T-helper 1 cell treated with Interleukin-12 subunit alpha and Interleukin-12 subunit beta and Interleukin-4 antibody, amounts not matched to agents 30 μg/mL and 1 μg/mL, for 36 hours (primary cell): ENCODE results near the gene ATL2.

Experiments used
- H3K27ac Mint-ChIP-seq: one replicate; pipeline ENCODE4 v1.8.0; 2021; ENCODE audit warnings: mild to moderate bottlenecking, mixed read lengths
- H3K27me3 Mint-ChIP-seq: one replicate; pipeline ENCODE4 v1.8.0; 2021; ENCODE audit warnings: low read depth, mixed read lengths
- H3K36me3 Mint-ChIP-seq: one replicate; pipeline ENCODE4 v1.8.0; 2021; ENCODE audit warnings: low read depth, mixed read lengths
- H3K4me1 Mint-ChIP-seq: one replicate; pipeline ENCODE4 v1.8.0; 2021; ENCODE audit warnings: low read depth, mixed read lengths
- H3K4me3 Mint-ChIP-seq: one replicate; pipeline ENCODE4 v1.8.0; 2021; ENCODE audit warnings: mild to moderate bottlenecking, moderate library complexity, mixed read lengths
- H3K9me3 Mint-ChIP-seq: one replicate; pipeline ENCODE4 v1.8.0; 2021; ENCODE audit warnings: mixed read lengths

ATL2 gene

GRCh38 chr2:38376346-38377049, 575 bp downstream of the ATL2 start:
- peaks cover 5% of the 10 kb centered on the region for H3K36me3 Mint-ChIP-seq
- peaks cover 7% of the 10 kb centered on the region for H3K27me3 Mint-ChIP-seq
- peak overlapping the region; percentile 95 for H3K4me3 Mint-ChIP-seq
- H3K4me1 Mint-ChIP-seq = peaks cover 45% of the 10 kb centered on the region
- no peaks in the 10 kb centered on the region for H3K9me3 Mint-ChIP-seq
- H3K27ac Mint-ChIP-seq = peak overlapping the region; percentile 91

DNA sequence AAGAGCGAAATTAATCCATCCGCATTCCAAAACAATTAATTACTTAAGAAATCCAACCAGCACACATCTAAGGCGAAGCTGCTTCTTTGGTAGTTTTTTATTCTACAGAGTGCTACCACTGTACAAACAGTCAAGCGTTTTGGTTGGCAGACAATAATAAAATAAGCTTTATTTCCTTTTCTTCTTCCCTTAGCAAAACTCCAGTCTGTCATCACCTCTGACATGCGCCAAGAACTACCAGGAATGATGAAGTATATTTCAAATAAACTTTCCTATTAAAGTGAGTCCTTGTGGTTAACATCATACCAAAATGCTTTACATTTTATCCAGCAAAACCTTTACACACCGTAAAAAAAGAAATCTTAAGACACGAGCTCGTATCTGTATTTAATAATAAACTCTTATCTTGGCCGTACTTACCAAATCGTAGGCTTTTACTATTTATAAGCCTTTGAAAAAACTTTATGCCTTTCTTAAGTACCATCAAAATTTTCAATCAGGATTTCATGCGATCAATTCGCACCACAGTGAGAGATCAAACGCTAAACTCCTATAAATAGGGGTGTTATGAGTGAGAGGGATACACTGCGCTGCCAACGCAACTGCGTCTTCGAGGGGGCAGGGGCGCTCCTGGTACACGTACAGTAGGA, 1.3 kb downstream of the ATL2 start:
- peak overlapping the region; percentile 91 for H3K27ac Mint-ChIP-seq
- peaks cover 49% of the 10 kb centered on the region for H3K4me1 Mint-ChIP-seq
- H3K4me3 Mint-ChIP-seq = peak overlapping the region; percentile 92
- no peaks in the 10 kb centered on the region for H3K9me3 Mint-ChIP-seq
- peaks cover 5% of the 10 kb centered on the region for H3K36me3 Mint-ChIP-seq
- H3K27me3 Mint-ChIP-seq = peaks cover 7% of the 10 kb centered on the region

- Mint-ChIP-seq H3K4me1 (peaks cover 44% of the 10 kb centered on the region), H3K9me3 (no peaks in the 10 kb centered on the region), H3K36me3 (peaks cover 5% of the 10 kb centered on the region), H3K4me3 (peak overlapping the region; percentile 92), H3K27me3 (peaks cover 7% of the 10 kb centered on the region), H3K27ac (no peak overlapping the region)
Observed at GRCh38 chr2:38374984-38375383, 2.1 kb downstream of the ATL2 start.

DNA sequence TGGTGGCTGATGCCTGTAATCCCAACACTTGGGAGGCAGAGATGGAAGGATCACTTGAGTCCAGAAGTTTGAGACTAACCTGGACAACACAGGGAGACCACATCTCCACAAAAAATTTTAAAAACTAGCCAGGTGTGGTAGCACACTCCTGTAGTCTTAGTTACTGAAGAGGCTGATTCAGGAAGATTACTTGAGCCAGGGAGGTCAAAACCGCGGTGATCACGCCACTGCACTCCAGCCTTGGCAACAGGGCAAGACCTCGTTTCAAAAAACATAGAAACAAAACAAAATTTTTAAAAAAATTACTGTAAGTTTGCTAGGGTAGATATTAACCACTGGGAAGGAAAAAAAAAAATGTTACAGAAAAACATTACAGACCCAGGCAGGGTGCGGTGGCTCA, 5.8 kb downstream of the ATL2 start:
- Mint-ChIP-seq H3K36me3 (peaks cover 5% of the 10 kb centered on the region), H3K4me3 (no peak overlapping the region), H3K27ac (no peak overlapping the region), H3K27me3 (no peaks in the 10 kb centered on the region), H3K9me3 (no peaks in the 10 kb centered on the region), H3K4me1 (peaks cover 28% of the 10 kb centered on the region)

DNA sequence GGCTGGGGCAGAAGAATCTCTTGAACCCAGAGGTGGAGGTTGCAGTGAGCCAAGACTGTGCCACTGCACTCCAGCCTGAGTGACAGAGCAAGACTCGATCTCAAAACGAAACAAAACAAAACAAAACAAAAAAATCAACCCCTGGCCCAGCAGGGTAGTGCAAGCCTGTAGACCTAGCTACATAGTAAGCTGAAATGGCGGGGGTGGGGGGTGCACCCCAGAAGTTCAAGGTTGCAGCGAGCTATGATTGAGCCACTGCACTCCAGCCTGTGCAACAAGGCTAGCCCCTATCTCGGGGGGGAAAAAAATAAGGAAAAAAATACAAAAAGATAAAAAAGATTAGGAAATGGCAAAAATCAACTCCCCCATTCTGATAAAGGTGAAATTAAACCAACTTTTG, 6.4 kb downstream of the ATL2 start:
- Mint-ChIP-seq H3K4me1 (peaks cover 22% of the 10 kb centered on the region), H3K36me3 (peaks cover 2% of the 10 kb centered on the region), H3K4me3 (no peak overlapping the region), H3K9me3 (no peaks in the 10 kb centered on the region), H3K27me3 (no peaks in the 10 kb centered on the region), H3K27ac (no peak overlapping the region)

DNA sequence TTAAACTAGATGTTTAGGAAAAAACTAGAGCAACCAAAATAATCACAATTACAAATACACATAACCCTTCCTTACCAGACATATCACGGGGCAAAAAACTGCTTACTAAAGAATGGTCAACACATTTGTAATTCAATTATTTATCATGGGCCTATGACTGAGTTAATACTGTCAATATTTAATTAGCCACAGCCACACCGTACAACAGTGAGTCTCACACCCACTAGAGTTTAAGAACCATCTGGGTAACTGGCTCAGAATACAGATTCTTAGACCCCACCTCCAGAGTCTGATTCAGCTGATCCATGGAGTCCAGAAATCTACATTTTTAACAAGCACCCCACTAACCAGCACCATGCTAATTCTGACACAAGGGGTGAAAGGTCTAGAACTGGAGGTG, 14.8 kb downstream of the ATL2 start:
- Mint-ChIP-seq H3K9me3 (no peaks in the 10 kb centered on the region), H3K36me3 (peaks cover 1% of the 10 kb centered on the region), H3K4me1 (peaks cover 2% of the 10 kb centered on the region), H3K27me3 (no peaks in the 10 kb centered on the region), H3K27ac (no peak overlapping the region), H3K4me3 (no peak overlapping the region)

DNA sequence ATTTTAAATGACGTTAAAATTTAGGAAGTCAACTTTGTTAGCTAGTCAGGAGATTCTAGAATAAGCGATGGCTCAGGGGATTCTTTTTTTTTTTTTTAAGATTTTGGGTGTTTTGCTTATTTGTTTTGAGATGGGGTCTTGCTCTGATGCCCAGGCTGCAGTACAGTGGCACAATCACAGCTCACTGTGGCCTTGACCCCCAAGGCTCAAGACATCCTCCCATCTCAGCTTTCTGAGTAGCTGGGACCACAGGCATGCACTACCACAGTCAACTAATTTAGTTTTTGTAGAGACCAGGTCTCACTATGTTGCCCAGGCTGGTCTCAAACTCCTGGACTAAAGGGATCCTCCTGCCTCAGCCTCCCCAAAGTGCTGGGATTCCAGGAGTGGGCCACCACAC, 16.9 kb downstream of the ATL2 start:
- no peaks in the 10 kb centered on the region for H3K9me3 Mint-ChIP-seq
- H3K4me3 Mint-ChIP-seq = no peak overlapping the region
- H3K27ac Mint-ChIP-seq = no peak overlapping the region
- H3K4me1 Mint-ChIP-seq = peaks cover 4% of the 10 kb centered on the region
- H3K36me3 Mint-ChIP-seq = peaks cover 1% of the 10 kb centered on the region
- no peaks in the 10 kb centered on the region for H3K27me3 Mint-ChIP-seq

DNA sequence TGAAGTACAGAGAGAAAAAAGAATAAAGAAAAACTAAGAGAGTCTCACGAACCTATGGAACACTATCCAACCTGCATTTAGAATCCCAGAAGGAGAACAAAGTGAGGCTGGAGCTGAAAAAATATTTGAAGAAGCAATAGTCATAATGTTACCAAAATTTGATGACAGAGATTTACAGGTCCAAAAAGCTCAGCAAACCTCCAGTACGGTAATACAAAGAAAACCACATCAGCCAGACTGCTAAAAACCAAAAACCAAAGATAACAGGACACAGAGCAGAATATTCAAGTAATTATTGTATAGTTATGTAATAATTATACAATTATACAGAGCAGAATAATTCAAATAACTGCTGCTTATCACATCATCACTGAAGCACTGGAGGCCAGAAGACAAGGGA, 23.7 kb downstream of the ATL2 start:
- peaks cover 5% of the 10 kb centered on the region for H3K9me3 Mint-ChIP-seq
- no peak overlapping the region for H3K27ac Mint-ChIP-seq
- H3K4me1 Mint-ChIP-seq = peaks cover 16% of the 10 kb centered on the region
- no peaks in the 10 kb centered on the region for H3K27me3 Mint-ChIP-seq
- no peak overlapping the region for H3K4me3 Mint-ChIP-seq
- peaks cover 21% of the 10 kb centered on the region for H3K36me3 Mint-ChIP-seq

DNA sequence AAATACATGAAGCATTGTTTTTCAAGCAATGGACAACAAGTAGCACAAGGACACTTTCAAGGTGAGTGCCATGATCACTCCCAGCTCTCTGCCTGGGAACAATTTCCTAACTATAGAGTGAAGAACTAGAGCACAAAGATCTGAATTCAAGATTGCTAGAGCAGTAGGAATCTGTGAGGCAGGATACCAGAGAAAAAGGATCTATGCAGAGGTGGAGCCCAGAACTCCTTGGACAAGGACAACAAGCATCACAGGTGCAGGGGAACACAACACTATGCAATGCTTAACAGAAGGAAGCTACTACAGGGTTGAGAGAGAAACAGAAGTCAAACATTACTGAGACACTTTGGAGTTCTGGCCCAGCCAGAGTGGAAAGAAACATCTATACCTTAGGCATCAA, 24.7 kb downstream of the ATL2 start:
- Mint-ChIP-seq H3K36me3 (peaks cover 21% of the 10 kb centered on the region), H3K4me1 (peaks cover 16% of the 10 kb centered on the region), H3K27me3 (no peaks in the 10 kb centered on the region), H3K4me3 (no peak overlapping the region), H3K9me3 (peaks cover 5% of the 10 kb centered on the region), H3K27ac (no peak overlapping the region)

GRCh38 chr2:38345323-38346038, 31.6 kb downstream of the ATL2 start:
- Mint-ChIP-seq H3K27me3 (no peaks in the 10 kb centered on the region), H3K9me3 (peaks cover 10% of the 10 kb centered on the region), H3K4me3 (no peak overlapping the region), H3K27ac (no peak overlapping the region), H3K4me1 (peaks cover 2% of the 10 kb centered on the region), H3K36me3 (peaks cover 30% of the 10 kb centered on the region)

DNA sequence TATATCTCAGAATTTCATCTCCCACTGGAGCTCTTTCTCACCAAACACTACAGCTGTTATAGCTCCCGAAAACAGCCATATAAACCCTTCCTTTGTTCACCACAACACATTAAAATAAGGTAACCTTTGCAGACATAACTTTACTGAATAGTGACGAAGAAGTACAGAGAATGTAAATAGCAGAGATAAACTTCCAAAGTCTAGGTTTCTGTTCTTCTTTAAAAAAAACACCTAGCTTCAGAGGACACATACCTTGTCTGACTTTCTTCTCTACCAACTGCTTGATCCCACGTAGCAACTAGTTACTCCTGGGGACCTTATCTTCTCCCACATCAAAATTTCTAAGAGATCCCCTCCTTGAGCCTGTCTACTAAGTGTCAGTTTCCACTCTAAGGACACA, 32.3 kb downstream of the ATL2 start:
- peaks cover 27% of the 10 kb centered on the region for H3K36me3 Mint-ChIP-seq
- H3K27me3 Mint-ChIP-seq = no peaks in the 10 kb centered on the region
- H3K27ac Mint-ChIP-seq = no peak overlapping the region
- H3K9me3 Mint-ChIP-seq = peaks cover 5% of the 10 kb centered on the region
- H3K4me1 Mint-ChIP-seq = no peaks in the 10 kb centered on the region
- H3K4me3 Mint-ChIP-seq = no peak overlapping the region

DNA sequence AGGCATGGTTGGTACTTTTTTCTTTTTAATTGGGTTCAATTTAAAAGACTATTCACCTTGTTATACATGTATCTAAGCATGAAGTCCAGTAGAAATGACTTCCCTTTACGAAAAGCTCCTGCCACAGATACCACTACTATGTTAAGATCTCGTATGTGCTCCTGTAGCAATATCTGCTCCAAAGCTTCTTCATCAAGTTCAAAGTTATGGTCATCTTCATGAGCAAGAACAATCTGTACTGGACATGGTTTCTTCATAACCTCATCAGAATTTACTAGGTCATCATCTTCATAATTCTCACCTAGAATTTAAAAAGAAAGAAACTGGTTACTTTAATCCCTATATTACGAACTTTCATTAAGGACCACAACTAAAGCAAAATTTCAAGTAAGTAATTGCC, 33.9 kb downstream of the ATL2 start:
- H3K36me3 Mint-ChIP-seq = peaks cover 34% of the 10 kb centered on the region
- no peaks in the 10 kb centered on the region for H3K27me3 Mint-ChIP-seq
- H3K4me1 Mint-ChIP-seq = no peaks in the 10 kb centered on the region
- H3K27ac Mint-ChIP-seq = no peak overlapping the region
- H3K9me3 Mint-ChIP-seq = peaks cover 5% of the 10 kb centered on the region
- no peak overlapping the region for H3K4me3 Mint-ChIP-seq

- H3K36me3 Mint-ChIP-seq = peaks cover 25% of the 10 kb centered on the region
- no peak overlapping the region for H3K27ac Mint-ChIP-seq
- H3K27me3 Mint-ChIP-seq = no peaks in the 10 kb centered on the region
- H3K4me1 Mint-ChIP-seq = peaks cover 2% of the 10 kb centered on the region
- H3K4me3 Mint-ChIP-seq = no peak overlapping the region
- H3K9me3 Mint-ChIP-seq = no peaks in the 10 kb centered on the region
Observed at GRCh38 chr2:38336621-38337020, 40.5 kb downstream of the ATL2 start.

DNA sequence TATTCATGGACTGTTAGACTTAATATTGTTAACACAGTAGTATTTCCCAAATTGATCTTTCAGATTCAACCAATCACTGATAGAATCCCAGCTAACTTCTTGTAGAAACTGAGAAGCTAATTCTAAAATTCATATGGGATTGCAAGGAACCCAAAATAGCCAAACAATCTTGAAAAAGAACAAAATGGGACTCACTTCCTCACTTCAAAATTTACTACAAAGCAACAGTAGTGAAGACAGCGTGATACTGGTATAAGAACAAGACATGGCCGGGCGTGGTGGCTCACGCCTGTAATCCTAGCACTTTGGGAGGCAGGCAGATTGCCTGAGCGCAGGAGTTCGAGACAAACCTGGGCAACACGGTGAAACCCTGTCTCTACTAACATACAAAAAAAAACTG, 46.3 kb downstream of the ATL2 start:
- Mint-ChIP-seq H3K4me3 (no peak overlapping the region), H3K27ac (no peak overlapping the region), H3K27me3 (no peaks in the 10 kb centered on the region), H3K4me1 (peaks cover 11% of the 10 kb centered on the region), H3K9me3 (peaks cover 21% of the 10 kb centered on the region), H3K36me3 (peaks cover 32% of the 10 kb centered on the region)

- H3K4me3 Mint-ChIP-seq = no peak overlapping the region
- no peak overlapping the region for H3K27ac Mint-ChIP-seq
- no peaks in the 10 kb centered on the region for H3K27me3 Mint-ChIP-seq
- peaks cover 31% of the 10 kb centered on the region for H3K36me3 Mint-ChIP-seq
- peaks cover 13% of the 10 kb centered on the region for H3K4me1 Mint-ChIP-seq
- peaks cover 21% of the 10 kb centered on the region for H3K9me3 Mint-ChIP-seq
Observed at GRCh38 chr2:38327580-38327979, 49.5 kb downstream of the ATL2 start.
